Pancreas (tissue), 10 donors: Measurements from ENCODE around the gene CTTNBP2NL. TPM values are rescaled to one million over a fixed set of nuclear protein-coding genes. Genes with fewer than 3 reads are reported as not detected.
"Not testable (repeated sequence)": the region's sequence is repeated elsewhere in the genome, so short reads cannot be mapped to it uniquely, and the experiment has no call there.

Experiments
- ATAC-seq, 4 donors: fragments of 200-7000 bp; cut with Tn5 transposase; one replicate each; pipeline versions ENCODE4 v1.8.0 to v1.9.1; 2020; ENCODE audit warnings: mild to moderate bottlenecking in 4 of 4, moderate library complexity in 4 of 4
- DNase-seq, 6 donors: peaks; one replicate each; pipeline ENCODE4 v3.0.0-alpha.2; 2020
- FAIRE-seq: peaks from 2 replicates; lab custom pipeline; 2012; peaks lifted over from hg19 to GRCh38; lab: Jason Lieb, UNC
- H3K27ac ChIP-seq, 4 donors: fragments of 200-600 bp; sonication (generic); 1 replicate in 3 of 4; 2 replicates in 1 of 4; pipeline versions ENCODE4 v1.5.0 to v1.8.0; 2020
- H3K27me3 ChIP-seq, 4 donors: fragments of 200-600 bp; one replicate each; pipeline ENCODE4 v1.8.0; 2021
- H3K36me3 ChIP-seq, 3 donors: fragments of 200-600 bp; sonication (generic) in 1 of 3; one replicate each; pipeline versions ENCODE4 v1.5.0 to v1.8.0; 2020 to 2021
- H3K4me1 ChIP-seq, 3 donors: fragments of 200-600 bp; one replicate each; pipeline ENCODE4 v1.8.0; 2021
- H3K4me3 ChIP-seq, 4 donors: fragments of 200-600 bp; sonication (generic) in 2 of 4; one replicate each; pipeline versions ENCODE4 v1.5.0 to v1.8.0; 2020 to 2021
- H3K9me3 ChIP-seq, 4 donors: fragments of 200-600 bp; one replicate each; pipeline ENCODE4 v1.8.0; 2021
- CTCF ChIP-seq, 4 donors: fragments of 200-600 bp; sonication (generic) in 3 of 4; IDR thresholded peaks; one replicate each; pipeline versions ENCODE4 v1.5.0 to v1.8.0; 2021; ENCODE audit warnings: antibody characterized with exemption in 4 of 4
- WGBS, 2 donors: extraction: QIAGEN DNeasy Blood & Tissue Kit; methylation state at CpG; one replicate each; pipeline ENCODE4 v1.1.7; 2013; 5-methylcytosine and 5-hydroxymethylcytosine counted together
- intact Hi-C, 3 donors: fragments of 100-400 bp; cut with DNase I; formaldehyde crosslinking; loops; one replicate each; pipeline versions ENCODE4 v1.11.1 to v1.14.2; 2022
- polyA plus RNA-seq, 2 donors: library from polyadenylated mRNA; stranded (reverse); fragments of 200-250 nt; gene quantifications; one replicate each; pipeline ENCODE4 v1.2.3, GENCODE V29; 2013
- total RNA-seq, 6 donors: library from RNA; stranded (reverse); fragmentation: NEBNext Ultra II Directional in 4 of 6; extraction: Animal tissue kit (Norgen Biotek cat#: 25700) in 4 of 6; gene quantifications; one replicate each; pipeline versions ENCODE4 v1.2.1 to v1.2.4, GENCODE V29; 2021 to 2023
- donor health status: healthy with polysubstance abuse.
- donor health status: DM: no; HTN: no; CAD: no; lungs with moderate emphysema.
- donor health status: DM: no; HTN: no; CAD: no.
- donor health status: control.
- donor health status: control.
- donor health status: Bipolar disorder and iron deficiency.
- donor health status: DM: yes; HTN: yes; CAD: no.
- donor health status: DM: no; HTN: no; CAD: no.
- donor health status: DM: no; HTN: no; CAD: no.
- donor health status: DM: yes; HTN: yes; CAD: no.

Gene CTTNBP2NL
- total and polyA plus RNA-seq, 8 donors, result 2.8 to 24.0 (median 5.8) TPM

DNA sequence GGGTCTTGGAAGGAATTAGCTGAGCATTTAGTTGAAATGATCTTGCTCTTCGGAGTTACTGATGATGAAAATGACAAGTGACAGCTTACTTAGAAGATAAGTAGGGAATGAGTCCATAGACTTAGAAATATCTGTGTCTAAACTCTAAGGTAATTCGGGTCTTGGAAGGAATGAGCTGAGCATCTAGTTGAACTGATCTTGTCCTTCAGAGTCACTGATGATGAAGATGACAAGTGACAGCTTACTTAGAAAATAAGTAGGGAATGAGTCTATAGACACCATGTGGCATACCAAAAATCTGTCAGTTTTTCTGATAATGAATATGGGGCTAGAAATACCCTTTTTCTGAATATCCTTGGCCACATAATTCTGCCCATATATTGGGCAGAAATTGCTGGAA lies 14.7 kb downstream of the CTTNBP2NL start:
- Histone ChIP-seq H3K4me1 (peaks cover 0 to 9% (median 4%) of the 10 kb centered on the region in 3 donors), H3K27ac (no peak overlapping the region), H3K9me3 (no peaks in the 10 kb centered on the region), H3K4me3 (no peak overlapping the region), H3K36me3 (peaks cover 0 to 1% (median 0%) of the 10 kb centered on the region in 3 donors), H3K27me3 (no peaks in the 10 kb centered on the region)
- ATAC-seq (no peak), FAIRE-seq (no peak), DNase-seq (no peak)
- intact Hi-C loops, result no loop called here
- no peak for TF ChIP-seq CTCF (IDR thresholded peaks at IDR 0.05)
- 70 to 76% methylated on average over 2 of the region's 2 CpGs for WGBS, 2 donors

DNA sequence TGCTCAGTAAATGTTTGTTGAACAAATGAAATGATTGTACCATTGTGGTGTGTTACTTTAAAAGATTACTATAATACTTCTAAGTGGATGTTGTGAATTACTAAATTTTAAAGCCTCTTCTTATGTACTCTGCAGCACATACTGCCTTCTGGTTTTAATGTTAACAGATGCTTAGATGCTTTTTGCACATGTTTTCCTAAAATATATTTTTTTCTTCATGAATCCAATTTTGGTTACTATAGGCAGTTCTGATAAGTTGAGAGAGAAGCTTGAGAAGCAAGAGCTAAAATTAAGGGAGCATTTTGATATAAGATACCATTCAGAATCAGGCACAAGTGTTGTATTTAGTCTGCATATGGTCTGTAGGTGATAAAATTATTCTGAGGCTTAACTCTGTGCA lies 21.3 kb downstream of the CTTNBP2NL start:
- Histone ChIP-seq H3K27ac (no peak overlapping the region), H3K27me3 (no peaks in the 10 kb centered on the region), H3K4me3 (no peak overlapping the region), H3K9me3 (no peaks in the 10 kb centered on the region), H3K36me3 (peaks cover 0 to 6% (median 0%) of the 10 kb centered on the region in 3 donors), H3K4me1 (no peaks in the 10 kb centered on the region)
- FAIRE-seq (no peak), ATAC-seq (no peak), DNase-seq (no peak)
- TF ChIP-seq CTCF (IDR thresholded peaks at IDR 0.05), result no peak
- intact Hi-C loops, result no loop called here

- Histone ChIP-seq H3K4me3 (no peak overlapping the region), H3K27me3 (no peaks in the 10 kb centered on the region), H3K36me3 (peaks cover 0 to 6% (median 0%) of the 10 kb centered on the region in 3 donors), H3K9me3 (no peaks in the 10 kb centered on the region), H3K27ac (no peak overlapping the region), H3K4me1 (no peaks in the 10 kb centered on the region)
- no peak for DNase-seq
- intact Hi-C loops, result no loop called here
- no peak for TF ChIP-seq CTCF (IDR thresholded peaks at IDR 0.05)
- FAIRE-seq, result no peak
- ATAC-seq, result no peak
- WGBS, 2 donors, result 75 to 93% methylated on average over 2 of the region's 2 CpGs
Observed at GRCh38 chr1:112418099-112418892, 22.3 kb downstream of the CTTNBP2NL start.

GRCh38 chr1:112423207-112423606 lies 27.2 kb downstream of the CTTNBP2NL start:
- Histone ChIP-seq H3K27me3 (no peaks in the 10 kb centered on the region), H3K36me3 (no peaks in the 10 kb centered on the region), H3K9me3 (no peaks in the 10 kb centered on the region), H3K27ac (no peak overlapping the region), H3K4me1 (no peaks in the 10 kb centered on the region), H3K4me3 (no peak overlapping the region)
- DNase-seq, result no peak
- FAIRE-seq, result no peak
- ATAC-seq, result no peak
- intact Hi-C loops, result no loop called here
- no peak for TF ChIP-seq CTCF (IDR thresholded peaks at IDR 0.05)
- 80 to 86% methylated on average over 1 of the region's 1 CpG for WGBS, 2 donors

DNA sequence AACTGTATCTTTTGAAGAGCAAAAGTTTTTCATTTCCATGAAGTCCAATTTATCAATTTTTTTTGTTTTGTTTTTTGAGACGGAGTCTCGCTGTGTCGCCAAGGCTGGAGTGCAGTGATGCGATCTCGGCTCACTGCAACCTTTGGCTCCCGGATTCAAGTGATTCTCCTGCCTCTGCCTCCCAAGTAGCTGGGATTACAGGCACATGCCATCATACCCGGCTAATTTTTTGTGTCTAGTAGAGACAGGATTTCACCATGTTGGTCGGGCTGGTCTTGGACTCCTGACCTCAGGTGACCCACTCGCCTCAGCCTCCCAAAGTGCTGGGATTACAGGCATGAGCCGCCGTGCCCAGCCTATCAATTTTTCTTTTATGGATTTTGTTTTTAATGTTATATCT lies 27.7 kb downstream of the CTTNBP2NL start:
- H3K27me3 ChIP-seq, H3K4me1 ChIP-seq, DNase-seq, FAIRE-seq, intact Hi-C loops, H3K9me3 ChIP-seq, ATAC-seq, H3K27ac ChIP-seq, H3K36me3 ChIP-seq, H3K4me3 ChIP-seq: not testable (repeated sequence)
- 84% methylated on average over 11 of the region's 11 CpGs for WGBS, 2 donors
